Heart left ventricle (tissue), 13 donors: ENCODE results near the gene TAC4.

Experiments
- CTCF ChIP-seq, 12 donors: fragments of 200-600 bp; sonication (generic) in 4 of 12; IDR thresholded peaks; one replicate each; pipeline versions ENCODE4 v1.5.0 to v1.8.0; 2018 to 2022; ENCODE audit warnings: antibody characterized with exemption in 12 of 12, mild to moderate bottlenecking in 5 of 12
- POLR2A ChIP-seq, 2 donors: fragments of 450-650 bp; IDR thresholded peaks; one replicate each; pipeline ENCODE4 v1.6.1; 2017; ENCODE audit warnings: antibody characterized with exemption in 2 of 2, mild to moderate bottlenecking in 2 of 2, moderate library complexity in 2 of 2
- donor health status: ischemic (EF 13 %, LVEDD 7.1; RV severe dilation, severe dysfunction).
- donor health status: DM: no; HTN: yes; CAD: no.
- donor health status: DM: no; HTN: no; CAD: no.
- donor health status: ischemic (EF 25% LVEDD 6.9; RV normal size, moderate dysfunction).
- donor health status: ischemic (EF 25% LVEDD 5.7; RV mildly dilated, moderate dysfunction).
- donor health status: ischemic (EF 35%, LVEDD 5.7; RV mildly dilated, moderate dysfunction).
- donor health status: nonischemic (EF 11% LVEDD 7.7; RV severe dilation, severe dysfunction).
- donor health status: DM: yes; HTN: yes; CAD: no.
- donor health status: PGD.
- donor health status: ischemic (EF 29% LVEDD 5.4; RV normal size, mild dysfunction).
- donor health status: nonischemic (EF 23%, LVEDD 6.1; RV moderate dilation, normal function).

GRCh38 chr17:49896860-49897259, 49.0 kb upstream of the TAC4 start:
- TF ChIP-seq CTCF (IDR thresholded peaks at IDR 0.05): no peak
- TF ChIP-seq POLR2A (IDR thresholded peaks at IDR 0.05): no peak
